Left forelimb (tissue), 1 donor: ENCODE data around the gene CHD9.
"Not testable (repeated sequence)": the region's sequence is repeated elsewhere in the genome, so short reads cannot be mapped to it uniquely, and the experiment has no call there.

ENCODE experiments used
- DNase-seq: peaks from one replicate; pipeline ENCODE4 v3.0.0-alpha.2; 2018; ENCODE audit warnings: low spot score

Gene CHD9

DNA sequence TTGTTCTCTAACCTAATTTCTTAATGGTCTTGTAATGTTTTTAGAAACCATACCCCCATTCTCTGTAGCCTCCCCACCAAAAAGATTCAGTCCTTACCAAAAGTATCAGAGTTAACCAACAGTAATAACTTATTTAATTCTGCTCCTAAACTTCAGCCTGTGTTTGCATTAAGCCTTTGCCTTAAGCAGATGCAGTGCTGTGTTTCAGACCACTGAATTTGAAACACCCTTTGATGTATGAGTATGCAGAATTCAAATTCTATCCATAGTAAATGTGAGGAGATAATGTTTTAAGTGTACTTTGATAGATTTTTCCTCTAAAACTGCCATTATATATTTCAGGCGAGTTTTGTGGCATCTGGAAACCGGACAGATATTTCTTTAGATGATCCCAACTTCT is 207.9 kb downstream of the CHD9 start:
- DNase-seq = no peak

DNA sequence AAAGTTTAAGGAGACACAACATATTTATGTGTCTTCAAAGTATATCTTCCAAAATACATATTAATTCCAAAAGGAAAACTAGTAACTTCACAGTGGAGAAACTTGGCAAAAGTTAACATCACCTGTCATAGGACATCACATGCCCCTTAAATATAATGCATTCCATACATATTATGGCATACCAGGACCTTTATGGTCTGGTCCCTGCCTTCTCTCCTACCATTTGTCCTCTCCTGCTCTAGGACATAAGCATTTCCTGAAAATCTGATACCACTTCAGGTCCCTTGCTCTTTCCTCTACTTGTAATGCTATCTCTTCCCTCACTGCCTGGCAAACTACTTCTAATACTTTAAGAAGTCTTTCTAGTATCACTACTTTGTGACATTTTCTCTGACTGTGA is 211.4 kb downstream of the CHD9 start:
- DNase-seq = no peak

DNA sequence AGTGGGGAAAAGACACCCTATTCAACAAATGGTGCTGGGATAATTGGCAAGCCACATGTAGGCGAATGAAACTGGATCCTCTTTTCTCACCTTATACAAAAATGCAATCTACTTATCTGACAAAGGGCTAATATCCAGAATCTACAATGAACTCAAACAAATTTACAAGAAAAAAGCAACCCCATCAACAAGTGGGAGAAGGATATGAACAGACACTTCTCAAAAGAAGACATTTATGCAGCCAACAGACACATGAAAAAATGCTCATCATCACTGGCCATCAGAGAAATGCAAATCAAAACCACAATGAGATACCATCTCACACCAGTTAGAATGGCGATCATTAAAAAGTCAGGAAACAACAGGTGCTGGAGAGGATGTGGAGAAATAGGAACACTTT is 223.7 kb downstream of the CHD9 start:
- DNase-seq = not testable (repeated sequence)

DNA sequence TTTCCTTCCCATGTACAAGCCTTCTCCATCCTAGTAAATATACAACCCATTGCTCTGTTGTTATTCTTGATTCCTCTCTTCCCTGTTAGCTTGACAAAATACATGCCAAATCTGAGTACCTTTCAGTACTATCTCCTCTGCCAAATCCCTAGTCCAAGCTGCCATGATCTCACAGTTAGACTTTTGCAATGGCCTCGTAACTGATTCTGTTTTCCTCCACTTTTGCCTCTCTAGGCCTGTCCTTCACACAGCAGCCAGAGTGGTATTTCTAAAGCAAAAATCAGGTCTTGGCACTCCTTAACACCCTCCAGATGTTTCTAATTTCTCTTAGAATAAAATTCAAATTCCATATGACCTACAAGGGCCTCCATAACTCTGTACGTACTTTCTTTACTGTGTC is 226.5 kb downstream of the CHD9 start:
- DNase-seq = no peak

DNA sequence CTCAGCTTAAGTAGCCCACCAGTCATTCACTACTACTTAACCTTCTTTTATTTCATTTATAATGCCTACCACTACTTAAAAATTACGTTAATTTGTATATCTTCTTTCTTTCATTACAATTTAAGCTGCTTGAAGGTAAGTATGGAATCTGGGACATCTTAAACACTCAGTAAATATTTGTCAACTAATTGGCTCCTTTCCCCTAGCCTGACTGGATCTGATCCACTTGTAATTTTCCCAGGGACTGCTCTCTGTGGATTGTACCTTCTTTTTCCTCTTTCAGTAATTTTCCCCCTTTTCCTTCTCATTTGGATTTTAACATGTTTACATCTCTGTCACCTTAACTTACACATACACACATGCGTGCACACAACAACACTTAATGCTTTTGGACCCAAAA is 227.1 kb downstream of the CHD9 start:
- no peak for DNase-seq

DNA sequence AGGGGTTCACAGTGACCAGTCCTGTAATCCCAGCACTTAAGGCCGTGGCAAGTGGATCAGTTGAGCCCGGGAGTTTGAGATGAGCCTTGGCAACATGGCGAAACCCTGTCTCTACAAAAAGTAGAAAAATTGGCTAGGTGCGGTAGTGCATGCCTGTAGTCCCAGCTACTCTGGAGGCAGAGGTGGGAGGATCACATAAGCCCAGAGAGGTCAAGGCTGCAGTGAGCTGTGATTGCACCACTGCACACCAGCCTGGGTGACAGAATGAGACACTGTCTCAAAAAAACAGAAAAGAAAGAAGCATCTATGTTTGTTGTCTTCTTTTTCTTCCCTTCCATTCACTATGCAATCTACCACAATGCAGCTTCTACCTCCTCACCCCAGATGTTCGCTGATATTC is 227.5 kb downstream of the CHD9 start:
- DNase-seq = no peak

DNA sequence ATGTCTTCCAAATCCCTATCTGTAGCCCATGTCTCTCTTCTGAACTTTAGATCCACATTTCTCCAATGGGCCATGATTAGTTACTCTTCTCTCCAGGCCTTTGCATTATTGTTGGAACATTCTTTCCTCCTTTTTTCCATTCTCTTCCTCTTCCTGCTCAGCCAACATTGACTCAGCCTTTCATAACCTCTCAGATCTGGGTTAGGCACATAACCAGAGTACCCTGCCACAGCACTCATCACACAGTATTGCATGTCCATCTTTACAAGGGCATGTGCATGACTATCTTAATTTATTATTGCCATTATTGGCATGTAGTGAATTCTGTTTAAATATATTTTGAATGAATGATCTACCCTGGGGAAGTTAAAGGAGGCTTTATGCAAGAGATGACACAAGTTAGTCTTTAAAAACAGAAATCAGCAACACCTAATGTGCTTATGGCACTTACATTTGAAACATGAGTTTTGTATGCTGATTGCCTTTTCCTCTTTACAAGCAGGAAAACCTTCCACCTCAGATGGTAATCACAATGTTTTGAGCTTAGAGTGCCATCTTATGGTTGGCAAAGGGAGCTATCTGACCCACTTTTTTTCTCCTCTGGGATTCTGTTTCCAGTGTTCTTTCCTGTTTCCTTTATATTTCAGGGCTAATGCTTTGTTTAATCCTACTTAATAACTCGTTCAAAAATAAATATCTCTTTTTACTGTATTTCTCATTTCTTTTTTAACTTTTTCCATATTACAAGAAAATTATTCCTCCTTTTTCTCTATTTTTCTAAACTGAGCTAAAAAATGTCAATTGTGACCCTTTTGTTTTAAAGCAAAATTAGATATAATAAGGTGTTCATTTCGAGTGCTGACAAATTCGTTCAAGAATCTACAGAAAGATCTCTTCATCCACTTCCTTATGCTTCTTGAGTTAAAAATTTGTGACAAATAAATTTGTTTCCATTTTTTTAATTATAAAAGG is 228.5 kb downstream of the CHD9 start:
- DNase-seq = no peak

DNA sequence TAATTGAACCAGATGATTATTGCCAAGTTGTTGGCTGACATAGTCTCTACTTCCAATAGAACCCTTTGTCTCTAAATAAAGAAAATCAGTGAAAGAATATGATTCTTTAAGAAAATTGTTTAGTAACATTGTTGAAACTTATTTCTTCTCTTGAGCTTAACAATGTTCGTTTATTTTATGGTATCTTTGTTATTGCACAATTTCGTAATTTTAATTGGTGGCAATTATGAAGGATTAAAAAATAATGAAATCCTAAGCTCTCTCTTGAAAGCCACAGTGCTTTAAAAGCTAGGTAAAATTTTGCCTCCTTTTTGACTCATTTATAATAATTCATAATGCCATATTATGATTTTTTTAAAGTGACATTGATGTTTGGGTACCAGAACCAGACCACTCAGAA is 230.4 kb downstream of the CHD9 start:
- DNase-seq = no peak

DNA sequence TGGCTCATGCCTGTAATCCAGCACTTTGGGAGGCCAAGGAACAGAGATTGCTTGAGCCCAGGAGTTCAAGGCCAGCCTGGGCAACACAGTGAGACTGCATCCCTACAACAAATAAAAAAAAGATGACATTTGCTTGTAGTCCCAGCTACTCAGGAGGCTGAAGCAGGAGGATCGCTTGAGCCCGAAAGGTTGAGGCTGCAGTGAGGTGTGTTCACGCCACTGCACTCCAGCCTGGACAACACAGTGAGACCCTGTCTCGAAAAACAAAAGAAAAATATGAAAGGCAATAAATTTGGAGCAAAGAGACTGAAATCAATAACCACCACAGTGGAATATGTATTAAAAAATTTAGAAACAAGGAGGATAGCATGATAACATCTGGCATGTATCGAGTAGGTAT is 235.7 kb downstream of the CHD9 start:
- no peak for DNase-seq

DNA sequence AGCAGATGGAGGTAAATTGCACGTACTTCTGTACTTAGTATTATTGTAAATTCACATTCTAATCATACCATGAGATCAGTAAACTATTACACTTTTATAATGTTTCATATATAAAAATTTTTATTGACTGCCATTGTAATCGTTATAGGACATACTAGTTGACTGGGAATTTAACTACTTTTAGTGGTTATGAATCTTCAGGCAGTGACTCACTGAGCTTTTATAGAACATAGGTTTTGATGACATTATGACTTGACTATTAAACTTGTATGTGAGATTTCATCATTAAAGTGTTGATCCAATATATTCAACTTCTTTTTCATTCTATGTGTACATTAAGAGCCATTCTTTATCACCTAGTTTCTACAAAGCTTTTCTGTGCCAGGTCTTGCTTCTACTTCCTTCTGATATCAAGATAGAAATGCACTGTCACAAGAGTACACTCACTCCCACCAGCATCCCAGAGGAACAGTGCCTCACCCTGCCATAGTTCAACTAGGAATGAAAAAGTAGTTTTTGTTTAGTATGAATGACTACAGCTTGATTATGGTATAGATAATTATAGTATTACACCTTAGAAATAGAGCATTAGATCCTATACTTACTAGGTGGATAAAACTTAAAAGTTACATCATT is 237.1 kb downstream of the CHD9 start:
- no peak for DNase-seq

DNA sequence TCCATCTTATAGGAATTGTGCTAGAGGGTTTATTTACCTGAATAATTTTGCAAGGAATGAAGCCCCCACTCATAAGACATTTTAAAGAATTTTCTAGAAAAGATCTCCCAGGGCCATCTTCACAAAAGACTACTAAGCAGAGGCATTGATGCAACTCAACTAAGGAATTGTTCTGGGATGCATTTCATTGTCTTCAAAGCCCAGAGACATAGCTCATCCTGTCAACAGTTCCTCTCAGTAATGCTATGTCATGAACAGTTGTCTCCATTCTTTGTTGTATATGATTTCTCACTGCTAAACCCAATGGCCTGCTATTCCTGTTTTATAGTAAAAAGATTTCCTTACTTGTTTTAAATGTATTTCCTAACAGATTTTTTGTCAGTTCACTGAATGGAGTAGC is 242.7 kb downstream of the CHD9 start:
- DNase-seq = no peak

DNA sequence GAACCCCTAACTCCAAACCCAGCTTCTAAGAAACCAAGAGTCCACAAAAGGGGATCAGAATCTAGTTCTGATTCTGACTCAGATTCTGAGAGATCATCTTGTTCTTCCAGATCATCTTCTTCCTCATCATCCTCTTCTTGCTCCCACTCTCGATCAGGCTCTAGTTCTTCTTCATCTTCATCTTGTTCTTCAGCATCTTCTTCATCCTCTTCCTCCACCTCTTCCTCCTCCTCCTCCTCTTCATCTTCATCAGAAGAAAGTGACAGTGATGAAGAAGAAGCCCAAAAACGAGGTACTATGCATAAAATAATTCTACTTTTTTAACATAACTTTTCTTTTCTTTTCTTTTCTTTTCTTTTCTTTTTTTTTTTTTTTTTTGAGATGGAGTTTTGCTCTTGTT is 249.5 kb downstream of the CHD9 start:
- DNase-seq = no peak

DNA sequence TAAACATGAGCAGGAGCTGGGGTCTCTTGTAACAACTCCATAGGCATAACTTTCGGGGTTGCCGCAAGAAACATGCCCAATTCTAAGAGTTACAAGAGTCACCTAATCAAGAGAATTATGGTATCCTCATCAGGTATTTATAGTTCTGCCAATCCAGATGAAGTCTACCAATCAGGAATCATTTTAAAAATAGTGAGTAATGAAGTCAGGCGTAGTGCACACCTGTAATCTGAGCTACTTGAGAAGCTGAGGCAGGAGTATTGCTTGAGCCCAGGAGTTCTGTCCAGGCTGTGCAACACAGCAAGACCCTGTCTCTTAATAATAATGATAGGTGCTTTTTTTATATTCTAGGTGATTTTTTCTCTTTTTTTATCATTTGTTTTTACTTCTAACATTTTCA is 251.0 kb downstream of the CHD9 start:
- DNase-seq = no peak

DNA sequence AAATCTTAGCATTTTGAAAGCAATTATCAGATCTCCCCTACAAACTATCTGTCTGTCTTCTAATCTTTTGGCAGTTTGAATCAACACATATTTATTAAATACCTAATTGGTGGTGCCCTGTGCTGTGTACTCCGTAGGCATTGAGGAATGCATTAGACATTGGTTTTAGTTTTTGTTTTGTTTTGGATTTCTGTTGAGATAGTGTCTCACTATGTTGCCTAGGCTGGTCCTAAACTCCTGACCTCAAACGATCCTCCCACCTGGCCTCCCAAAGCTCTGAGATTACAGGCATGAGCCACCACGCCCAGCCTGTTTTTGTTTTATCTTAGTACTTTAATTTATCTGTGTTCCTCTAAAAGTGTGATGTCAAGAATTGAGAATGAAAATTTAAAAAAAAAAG is 254.7 kb downstream of the CHD9 start:
- no peak for DNase-seq

DNA sequence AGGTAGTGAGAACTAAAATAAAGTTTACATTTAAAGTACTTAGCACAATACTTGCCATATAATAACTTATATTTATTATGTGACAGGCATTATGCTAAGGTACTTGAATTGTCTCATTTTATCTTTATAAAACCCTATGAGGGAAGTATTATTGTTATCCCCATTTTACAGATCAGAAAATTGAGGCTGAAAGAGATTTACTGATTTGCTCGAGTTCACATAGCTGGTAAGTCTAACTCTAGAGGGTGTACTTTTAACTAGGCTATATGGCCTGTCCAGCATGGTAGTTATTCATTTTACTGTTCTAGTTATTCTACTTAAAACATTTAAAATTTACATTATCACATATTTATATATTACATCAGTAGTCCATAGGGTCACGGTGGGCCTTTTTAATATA is 266.2 kb downstream of the CHD9 start:
- DNase-seq = no peak

DNA sequence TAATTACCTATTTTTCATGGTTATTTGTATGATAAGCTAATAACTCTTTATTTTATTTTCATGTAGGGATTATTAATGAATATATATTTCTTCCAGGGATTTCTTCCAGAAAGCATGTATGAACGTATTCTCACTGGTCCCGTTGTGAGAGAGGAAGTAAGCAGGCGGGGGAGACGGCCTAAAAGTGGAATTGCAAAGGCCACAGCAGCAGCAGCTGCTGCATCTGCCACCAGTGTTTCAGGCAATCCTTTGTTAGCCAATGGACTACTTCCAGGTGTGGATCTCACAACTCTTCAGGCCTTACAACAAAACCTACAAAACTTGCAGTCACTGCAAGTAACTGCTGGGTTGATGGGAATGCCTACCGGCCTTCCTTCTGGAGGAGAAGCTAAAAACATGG is 269.1 kb downstream of the CHD9 start:
- DNase-seq = no peak

DNA sequence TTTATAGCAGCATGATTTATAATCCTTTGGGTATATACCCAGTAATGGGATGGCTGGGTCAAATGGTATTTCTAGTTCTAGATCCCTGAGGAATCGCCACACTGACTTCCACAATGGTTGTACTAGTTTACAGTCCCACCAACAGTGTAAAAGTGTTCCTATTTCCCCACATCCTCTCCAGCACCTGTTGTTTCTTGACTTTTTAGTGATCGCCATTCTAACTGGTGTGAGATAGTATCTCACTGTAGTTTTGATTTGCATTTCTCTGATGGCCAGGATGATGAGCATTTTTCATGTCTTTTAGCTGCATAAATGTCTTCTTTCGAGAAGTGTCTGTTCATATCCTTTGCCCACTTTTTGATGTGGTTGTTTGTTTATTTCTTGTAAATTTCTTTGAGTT is 276.2 kb downstream of the CHD9 start:
- DNase-seq = not testable (repeated sequence)

DNA sequence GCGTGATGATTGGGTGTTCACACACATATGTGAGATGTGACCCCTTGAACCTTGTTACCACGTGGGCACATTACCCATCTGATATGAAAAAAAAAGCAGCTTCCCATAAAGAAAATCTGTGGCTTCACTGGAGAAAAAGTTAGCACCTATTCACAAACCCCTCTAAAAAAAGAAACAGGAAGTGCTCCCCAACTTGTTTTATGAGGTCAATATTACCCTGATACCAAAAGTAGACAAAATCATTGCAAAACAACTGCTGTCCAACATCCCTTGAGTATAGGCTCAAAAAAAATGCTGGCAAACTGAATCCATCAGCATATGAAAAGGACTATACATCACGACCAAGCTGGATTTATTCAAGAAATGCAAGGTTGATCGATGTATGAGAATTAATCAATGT is 279.8 kb downstream of the CHD9 start:
- no peak for DNase-seq

DNA sequence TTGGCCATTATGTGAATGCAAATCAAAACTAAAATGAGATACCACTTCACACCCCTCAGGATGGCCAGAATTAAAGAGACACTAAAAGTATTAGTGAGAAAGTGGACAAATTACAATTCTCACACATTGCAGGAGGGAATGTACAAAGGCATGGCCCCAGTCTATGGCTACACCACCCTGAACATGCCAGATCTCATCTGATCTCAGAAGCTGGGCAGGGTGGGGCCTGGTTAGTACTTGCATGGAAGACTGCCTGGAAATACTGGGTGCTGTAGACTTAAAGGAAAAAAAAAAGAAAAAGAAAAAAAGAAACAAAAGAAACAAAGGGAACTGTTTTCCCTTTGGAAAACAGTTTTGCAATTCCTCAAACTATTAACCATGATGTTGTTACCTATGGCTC is 282.5 kb downstream of the CHD9 start:
- no peak for DNase-seq

DNA sequence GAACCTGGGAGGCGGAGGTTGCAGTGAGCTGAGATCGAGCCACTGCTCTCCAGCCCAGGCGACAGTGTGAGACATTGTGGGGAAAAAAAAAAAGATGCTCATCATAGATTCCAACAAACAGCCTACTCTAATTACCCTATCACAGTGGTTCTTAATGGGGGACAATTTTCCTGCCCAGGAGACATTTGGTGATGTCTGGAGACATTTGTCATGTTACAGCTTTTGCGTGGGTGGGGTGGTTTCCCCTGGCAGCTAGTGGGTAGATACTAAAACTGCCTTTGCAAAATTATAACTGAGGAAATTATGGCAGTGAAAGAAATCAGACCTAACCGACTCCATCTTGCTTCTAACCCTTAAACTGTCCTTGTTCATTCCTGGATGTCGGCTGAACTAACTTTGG is 287.0 kb downstream of the CHD9 start:
- DNase-seq = no peak

DNA sequence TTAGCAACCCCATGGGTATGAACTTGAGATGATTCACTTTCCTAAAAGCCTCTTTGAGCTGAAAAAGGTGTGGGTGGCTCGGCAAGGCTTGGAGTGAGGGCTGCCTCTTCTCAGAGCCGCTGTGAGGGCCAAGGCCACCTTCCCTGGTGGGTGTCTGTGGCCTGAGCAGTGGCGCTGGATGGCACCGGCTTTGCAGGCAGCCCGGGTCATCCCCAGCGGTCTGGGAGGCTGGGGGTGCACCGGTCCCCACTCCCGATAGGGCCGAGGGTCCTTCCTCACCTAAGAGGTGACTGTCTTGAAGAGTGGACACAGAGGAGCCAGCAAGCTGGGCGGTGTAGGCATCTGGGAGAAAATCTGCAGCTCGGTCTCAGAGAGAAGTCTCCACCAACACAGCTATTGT is 300.3 kb downstream of the CHD9 start:
- no peak for DNase-seq

DNA sequence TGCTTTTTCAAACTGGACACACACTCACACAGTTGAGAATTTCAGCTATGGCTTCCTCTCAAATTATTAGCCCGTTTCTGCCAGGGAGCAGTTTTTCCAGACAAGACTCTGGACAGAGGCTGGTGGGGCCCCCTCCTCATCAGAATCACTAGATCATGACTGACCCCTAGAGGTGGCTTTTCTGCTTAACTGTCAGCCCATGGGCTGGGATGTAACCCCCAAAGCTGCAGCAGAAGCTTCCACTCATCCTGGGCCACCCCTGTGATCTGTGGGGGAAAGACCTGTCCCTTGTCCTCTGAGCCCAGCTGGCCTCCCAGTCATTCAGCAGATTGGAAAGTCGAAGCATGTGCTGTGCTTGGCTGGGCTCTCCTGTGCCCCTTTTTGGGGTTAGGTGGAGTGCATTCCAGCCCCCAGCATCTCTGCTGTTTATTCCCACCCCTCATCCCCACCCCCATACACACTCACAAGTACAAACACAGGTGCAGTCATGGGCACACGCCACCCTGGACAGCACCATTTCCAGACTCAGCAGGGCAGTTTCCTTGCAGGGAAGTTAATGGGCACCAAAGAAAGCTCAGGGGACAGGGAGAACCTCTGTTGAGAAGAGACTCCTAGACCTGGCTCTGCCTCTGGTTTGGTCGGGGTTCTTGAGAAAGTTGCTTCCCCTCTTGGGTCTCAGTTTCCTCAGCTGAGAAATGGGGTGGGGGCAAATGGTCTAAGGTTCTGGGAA is 301.9 kb downstream of the CHD9 start:
- DNase-seq = no peak

DNA sequence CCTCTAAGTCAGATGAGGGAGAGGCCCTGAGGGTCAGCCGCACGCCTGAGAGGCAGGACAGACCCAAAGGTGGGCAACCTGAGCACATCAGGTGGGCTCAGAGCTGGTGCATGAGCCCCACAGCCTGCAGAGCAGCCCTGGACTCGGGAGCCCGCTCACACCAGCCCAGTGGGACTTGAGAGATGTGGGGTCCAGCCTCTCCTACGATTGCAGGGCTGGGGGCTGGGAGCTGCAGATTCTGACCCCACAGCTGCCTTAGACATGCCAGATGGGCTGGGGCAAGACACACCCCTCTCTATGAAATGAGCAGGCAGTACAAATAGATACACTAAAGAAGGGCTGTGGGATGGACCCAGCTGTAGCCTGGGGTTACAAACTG is 302.4 kb downstream of the CHD9 start:
- DNase-seq = no peak
